GM21529 (cell line): Measurements from ENCODE around the gene NUP205.

Experiments
- ATAC-seq: cut with Tn5 transposase; IDR thresholded peaks from one replicate; pipeline ENCODE4 v1.9.1; 2021; ENCODE audit not compliant: unreplicated experiment

Gene NUP205

GRCh38 chr7:135697276-135698049 lies 139.7 kb downstream of the NUP205 start:
- ATAC-seq: no peak
